ENCODE results near the gene FGFR3. TPM values are rescaled to one million over a fixed set of nuclear protein-coding genes. Genes with fewer than 3 reads are reported as not detected.

Gene FGFR3
- total and polyA plus RNA-seq, 9 of the 15 experiments (the other 6 are each of a cell fraction or from before 2014, with no cell fraction given), result 1.2 to 60.4 (median 12.7) TPM

DNA sequence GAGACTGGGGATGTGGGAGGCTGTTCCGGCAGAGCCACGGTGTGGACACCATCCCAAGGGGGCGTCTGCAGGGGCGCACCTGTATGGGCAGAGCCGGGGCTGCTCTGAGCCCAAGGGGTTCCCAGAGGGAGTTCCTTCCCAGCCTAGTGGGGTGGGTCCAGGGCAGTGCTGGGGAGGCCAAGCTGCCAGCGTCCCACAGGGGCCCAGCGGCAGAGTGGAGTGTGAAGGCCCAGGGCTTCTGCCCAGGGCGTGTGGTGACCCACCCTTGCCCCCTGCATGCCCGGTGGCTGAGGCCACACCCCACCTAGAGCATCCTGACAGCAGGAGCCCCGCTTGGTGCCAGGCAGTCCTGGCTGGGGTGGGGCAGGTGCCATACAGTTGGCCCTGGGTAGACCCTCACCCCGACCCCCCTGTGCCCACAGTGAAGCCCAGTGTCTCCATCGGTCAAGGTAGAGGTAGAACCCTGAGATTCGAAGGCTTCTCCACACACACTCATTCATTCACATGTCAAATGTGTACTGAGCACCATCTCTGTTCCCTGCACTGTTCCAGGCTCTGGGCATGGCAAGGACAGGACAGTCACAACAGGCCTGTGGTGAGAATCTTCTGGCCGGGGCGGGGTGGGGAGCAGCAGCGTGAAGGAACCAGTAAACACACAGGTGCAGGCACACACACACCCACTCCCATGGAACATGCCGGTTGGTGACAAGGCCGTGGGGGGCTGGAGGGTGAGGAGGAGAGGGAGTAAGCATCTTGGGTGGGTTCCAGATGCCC, 42.5 kb upstream of the FGFR3 start (continued):
- TF ChIP-seq, protein P1, sequence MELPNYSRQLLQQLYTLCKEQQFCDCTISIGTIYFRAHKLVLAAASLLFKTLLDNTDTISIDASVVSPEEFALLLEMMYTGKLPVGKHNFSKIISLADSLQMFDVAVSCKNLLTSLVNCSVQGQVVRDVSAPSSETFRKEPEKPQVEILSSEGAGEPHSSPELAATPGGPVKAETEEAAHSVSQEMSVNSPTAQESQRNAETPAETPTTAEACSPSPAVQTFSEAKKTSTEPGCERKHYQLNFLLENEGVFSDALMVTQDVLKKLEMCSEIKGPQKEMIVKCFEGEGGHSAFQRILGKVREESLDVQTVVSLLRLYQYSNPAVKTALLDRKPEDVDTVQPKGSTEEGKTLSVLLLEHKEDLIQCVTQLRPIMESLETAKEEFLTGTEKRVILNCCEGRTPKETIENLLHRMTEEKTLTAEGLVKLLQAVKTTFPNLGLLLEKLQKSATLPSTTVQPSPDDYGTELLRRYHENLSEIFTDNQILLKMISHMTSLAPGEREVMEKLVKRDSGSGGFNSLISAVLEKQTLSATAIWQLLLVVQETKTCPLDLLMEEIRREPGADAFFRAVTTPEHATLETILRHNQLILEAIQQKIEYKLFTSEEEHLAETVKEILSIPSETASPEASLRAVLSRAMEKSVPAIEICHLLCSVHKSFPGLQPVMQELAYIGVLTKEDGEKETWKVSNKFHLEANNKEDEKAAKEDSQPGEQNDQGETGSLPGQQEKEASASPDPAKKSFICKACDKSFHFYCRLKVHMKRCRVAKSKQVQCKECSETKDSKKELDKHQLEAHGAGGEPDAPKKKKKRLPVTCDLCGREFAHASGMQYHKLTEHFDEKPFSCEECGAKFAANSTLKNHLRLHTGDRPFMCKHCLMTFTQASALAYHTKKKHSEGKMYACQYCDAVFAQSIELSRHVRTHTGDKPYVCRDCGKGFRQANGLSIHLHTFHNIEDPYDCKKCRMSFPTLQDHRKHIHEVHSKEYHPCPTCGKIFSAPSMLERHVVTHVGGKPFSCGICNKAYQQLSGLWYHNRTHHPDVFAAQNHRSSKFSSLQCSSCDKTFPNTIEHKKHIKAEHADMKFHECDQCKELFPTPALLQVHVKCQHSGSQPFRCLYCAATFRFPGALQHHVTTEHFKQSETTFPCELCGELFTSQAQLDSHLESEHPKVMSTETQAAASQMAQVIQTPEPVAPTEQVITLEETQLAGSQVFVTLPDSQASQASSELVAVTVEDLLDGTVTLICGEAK (IDR thresholded peaks at IDR 0.05), result no peak
- TF ChIP-seq, protein P1 (CRISPR knock-in tag; IDR thresholded peaks at IDR 0.05), result no peak
- TF ChIP-seq FIP1L1 (IDR thresholded peaks at IDR 0.05; ENCODE audit: low read depth, low read length, poor library complexity, severe bottlenecking), result no peak
- TF ChIP-seq ZNF282 (CRISPR knock-in tag; IDR thresholded peaks at IDR 0.05), result no peak
- TF ChIP-seq ETV5 (CRISPR knock-in tag; IDR thresholded peaks at IDR 0.05; ENCODE audit: low read depth), result no peak
- TF ChIP-seq, protein P2, sequence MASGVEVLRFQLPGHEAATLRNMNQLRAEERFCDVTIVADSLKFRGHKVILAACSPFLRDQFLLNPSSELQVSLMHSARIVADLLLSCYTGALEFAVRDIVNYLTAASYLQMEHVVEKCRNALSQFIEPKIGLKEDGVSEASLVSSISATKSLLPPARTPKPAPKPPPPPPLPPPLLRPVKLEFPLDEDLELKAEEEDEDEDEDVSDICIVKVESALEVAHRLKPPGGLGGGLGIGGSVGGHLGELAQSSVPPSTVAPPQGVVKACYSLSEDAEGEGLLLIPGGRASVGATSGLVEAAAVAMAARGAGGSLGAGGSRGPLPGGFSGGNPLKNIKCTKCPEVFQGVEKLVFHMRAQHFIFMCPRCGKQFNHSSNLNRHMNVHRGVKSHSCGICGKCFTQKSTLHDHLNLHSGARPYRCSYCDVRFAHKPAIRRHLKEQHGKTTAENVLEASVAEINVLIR (CRISPR knock-in tag; IDR thresholded peaks at IDR 0.05), result no peak
- TF ChIP-seq CBFA2T3 (IDR thresholded peaks at IDR 0.05), result no peak
- TF ChIP-seq MCM3 (IDR thresholded peaks at IDR 0.05), result no peak
